Measurements from ENCODE around the gene SLC25A11.

SLC25A11 gene

GRCh38 chr17:4895657-4896331 is 44.1 kb downstream of the SLC25A11 start:
- no peak for DNase-seq (ENCODE audit: low read depth)
- TF ChIP-seq CTCF (IDR thresholded peaks at IDR 0.05; ENCODE audit: control insufficient read depth, insufficient read depth, low read depth, low read length, missing control alignments): no peak

GRCh38 chr17:4895121-4895520 is 44.7 kb downstream of the SLC25A11 start:
- H3K4me3 ChIP-seq (ENCODE audit: control insufficient read depth, low read depth, low read length): no peak overlapping the region
- DNase-seq (ENCODE audit: low read depth): no peak
- no peak for TF ChIP-seq CTCF (IDR thresholded peaks at IDR 0.05; ENCODE audit: control insufficient read depth, insufficient read depth, low read depth, low read length, missing control alignments)

More at GRCh38 chr17:4895657-4896331, 44.1 kb downstream of the SLC25A11 start:
- no peak overlapping the region for H3K4me3 ChIP-seq (ENCODE audit: control insufficient read depth, low read depth, low read length)

DNA sequence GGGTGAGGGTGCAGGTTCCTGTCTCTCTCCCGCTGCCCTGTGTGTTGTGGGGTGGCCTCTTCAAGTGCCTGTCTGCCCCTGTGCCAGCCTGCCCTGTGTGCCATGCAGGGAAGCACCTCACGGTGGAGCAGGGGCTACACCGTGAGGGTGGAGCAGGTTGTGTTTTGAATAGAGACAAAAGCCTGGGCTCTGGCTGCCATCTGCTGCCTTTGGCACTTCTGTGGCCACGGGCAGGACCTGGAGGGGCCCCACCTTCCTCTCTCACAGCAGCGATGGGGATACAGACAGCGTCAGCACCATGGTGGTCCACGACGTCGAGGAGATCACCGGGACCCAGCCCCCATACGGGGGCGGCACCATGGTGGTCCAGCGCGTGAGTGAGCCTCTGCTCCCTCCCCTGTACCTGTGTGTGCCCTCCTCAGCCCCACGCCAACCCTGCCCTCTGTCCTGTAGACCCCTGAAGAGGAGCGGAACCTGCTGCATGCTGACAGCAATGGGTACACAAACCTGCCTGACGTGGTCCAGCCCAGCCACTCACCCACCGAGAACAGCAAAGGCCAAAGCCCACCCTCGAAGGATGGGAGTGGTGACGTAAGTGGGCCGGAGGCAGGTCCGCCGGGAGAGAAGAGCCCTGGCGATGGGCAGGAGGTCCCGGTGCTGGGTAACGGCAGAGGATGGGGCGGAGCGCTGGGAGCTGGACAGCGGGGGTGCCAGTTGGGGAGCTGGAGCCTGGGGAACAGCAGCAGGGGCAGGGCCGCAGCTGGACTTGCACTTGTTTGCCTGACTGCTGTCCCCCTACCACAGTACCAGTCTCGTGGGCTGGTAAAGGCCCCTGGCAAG is 45.9 kb downstream of the SLC25A11 start:
- DNase-seq (ENCODE audit: low read depth): no peak
- no peak overlapping the region for H3K4me3 ChIP-seq (ENCODE audit: control insufficient read depth, low read depth, low read length)
- no peak for TF ChIP-seq CTCF (IDR thresholded peaks at IDR 0.05; ENCODE audit: control insufficient read depth, insufficient read depth, low read depth, low read length, missing control alignments)

DNA sequence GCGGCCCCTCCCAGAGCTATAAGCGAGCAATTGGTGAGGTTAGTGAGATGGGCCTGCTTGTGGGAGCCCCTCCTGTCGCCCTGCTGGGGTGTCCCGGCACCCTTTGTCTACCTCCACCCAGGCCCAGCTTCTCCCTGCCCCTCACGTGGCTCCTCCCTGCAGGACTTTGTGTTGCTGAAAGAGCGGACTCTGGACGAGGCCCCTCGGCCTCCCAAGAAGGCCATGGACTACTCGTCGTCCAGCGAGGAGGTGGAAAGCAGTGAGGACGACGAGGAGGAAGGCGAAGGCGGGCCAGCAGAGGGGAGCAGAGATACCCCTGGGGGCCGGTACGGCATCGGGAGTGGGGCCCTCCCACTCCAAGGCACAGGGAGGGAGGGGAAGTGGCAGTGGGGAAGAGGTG is 46.6 kb downstream of the SLC25A11 start:
- TF ChIP-seq CTCF (IDR thresholded peaks at IDR 0.05; ENCODE audit: control insufficient read depth, insufficient read depth, low read depth, low read length, missing control alignments): no peak
- no peak overlapping the region for H3K4me3 ChIP-seq (ENCODE audit: control insufficient read depth, low read depth, low read length)
- DNase-seq (ENCODE audit: low read depth): no peak

- no peak for DNase-seq (ENCODE audit: low read depth)
- TF ChIP-seq CTCF (IDR thresholded peaks at IDR 0.05; ENCODE audit: control insufficient read depth, insufficient read depth, low read depth, low read length, missing control alignments): no peak
- no peak overlapping the region for H3K4me3 ChIP-seq (ENCODE audit: control insufficient read depth, low read depth, low read length)
These were observed 47.2 kb downstream of the SLC25A11 start for GRCh38 chr17:4892499-4893221.
